Glutamatergic neuron (in vitro differentiated cells): ENCODE results near the gene TGM2. TPM values are rescaled to one million over a fixed set of nuclear protein-coding genes. Genes with fewer than 3 reads are reported as not detected.

Experiments used
- DNase-seq: peaks from one replicate; pipeline ENCODE4 v3.0.0; 2022
- H3K27ac Mint-ChIP-seq: one replicate; pipeline ENCODE4 v1.8.0; 2020; ENCODE audit warnings: mild to moderate bottlenecking, mixed read lengths, inconsistent platforms; ENCODE audit not compliant: unreplicated experiment
- H3K27me3 Mint-ChIP-seq: one replicate; pipeline ENCODE4 v1.8.0; 2020; ENCODE audit warnings: mild to moderate bottlenecking, moderate library complexity, mixed read lengths, inconsistent platforms; ENCODE audit not compliant: unreplicated experiment
- H3K36me3 Mint-ChIP-seq: one replicate; pipeline ENCODE4 v1.8.0; 2020; ENCODE audit warnings: mild to moderate bottlenecking, mixed read lengths, inconsistent platforms; ENCODE audit not compliant: unreplicated experiment
- H3K4me1 Mint-ChIP-seq: one replicate; pipeline ENCODE4 v1.8.0; 2020; ENCODE audit warnings: mild to moderate bottlenecking, low read depth, mixed read lengths, inconsistent platforms; ENCODE audit not compliant: unreplicated experiment
- H3K4me3 Mint-ChIP-seq: one replicate; pipeline ENCODE4 v1.8.0; 2020; ENCODE audit warnings: mild to moderate bottlenecking, mixed read lengths, inconsistent platforms; ENCODE audit not compliant: unreplicated experiment
- H3K9me3 Mint-ChIP-seq: one replicate; pipeline ENCODE4 v1.8.0; 2020; ENCODE audit warnings: mild to moderate bottlenecking, moderate library complexity, mixed read lengths, inconsistent platforms; ENCODE audit not compliant: unreplicated experiment
- CTCF ChIP-seq: fragments of 200-600 bp; sonication (generic); IDR thresholded peaks from one replicate; pipeline ENCODE4 v1.5.0; 2021; ENCODE audit not compliant: partially characterized antibody, unreplicated experiment
- total RNA-seq: library from RNA; stranded (reverse); fragmentation: NEBNext Ultra II Directional; extraction: Animal tissue kit (Norgen Biotek cat#: 25700); gene quantifications from one replicate; pipeline ENCODE4 v1.2.1, GENCODE V29; 2021; ENCODE audit not compliant: unreplicated experiment

The TGM2 gene
- total RNA-seq, 1 donor from 2014 or later: not detected

GRCh38 chr20:38196076-38196475 is 31.0 kb upstream of the TGM2 start:
- H3K36me3 Mint-ChIP-seq: peaks cover 5% of the 10 kb centered on the region
- DNase-seq: no peak
- H3K27me3 Mint-ChIP-seq: peaks cover 3% of the 10 kb centered on the region
- no peak for TF ChIP-seq CTCF
- H3K4me3 Mint-ChIP-seq: no peak overlapping the region
- H3K4me1 Mint-ChIP-seq: peaks cover 2% of the 10 kb centered on the region
- H3K27ac Mint-ChIP-seq: no peak overlapping the region
- peaks cover 4% of the 10 kb centered on the region for H3K9me3 Mint-ChIP-seq

DNA sequence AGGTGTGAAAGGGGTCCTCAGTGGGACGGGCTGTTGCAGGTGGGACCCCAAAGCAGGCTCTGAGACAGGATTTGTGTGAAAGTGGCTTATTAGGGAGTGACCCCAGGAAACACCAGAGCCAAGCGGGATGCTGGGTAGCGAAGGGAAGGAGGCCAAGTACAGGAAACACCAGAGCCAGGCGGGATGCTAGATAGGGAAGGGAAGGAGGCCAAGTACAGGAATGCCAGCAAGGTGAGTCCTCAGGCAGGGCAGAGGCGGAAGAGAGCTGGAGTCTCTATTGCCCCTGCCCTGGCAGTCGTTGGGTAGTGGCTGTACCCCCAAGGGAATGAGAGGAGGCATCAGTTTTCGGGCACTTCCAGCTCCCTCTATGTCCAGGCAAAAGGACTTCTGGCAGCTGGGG is 30.5 kb upstream of the TGM2 start:
- no peak overlapping the region for H3K4me3 Mint-ChIP-seq
- TF ChIP-seq CTCF: no peak
- peaks cover 2% of the 10 kb centered on the region for H3K4me1 Mint-ChIP-seq
- peaks cover 5% of the 10 kb centered on the region for H3K36me3 Mint-ChIP-seq
- H3K9me3 Mint-ChIP-seq: peaks cover 4% of the 10 kb centered on the region
- H3K27me3 Mint-ChIP-seq: peaks cover 3% of the 10 kb centered on the region
- DNase-seq: no peak
- no peak overlapping the region for H3K27ac Mint-ChIP-seq

DNA sequence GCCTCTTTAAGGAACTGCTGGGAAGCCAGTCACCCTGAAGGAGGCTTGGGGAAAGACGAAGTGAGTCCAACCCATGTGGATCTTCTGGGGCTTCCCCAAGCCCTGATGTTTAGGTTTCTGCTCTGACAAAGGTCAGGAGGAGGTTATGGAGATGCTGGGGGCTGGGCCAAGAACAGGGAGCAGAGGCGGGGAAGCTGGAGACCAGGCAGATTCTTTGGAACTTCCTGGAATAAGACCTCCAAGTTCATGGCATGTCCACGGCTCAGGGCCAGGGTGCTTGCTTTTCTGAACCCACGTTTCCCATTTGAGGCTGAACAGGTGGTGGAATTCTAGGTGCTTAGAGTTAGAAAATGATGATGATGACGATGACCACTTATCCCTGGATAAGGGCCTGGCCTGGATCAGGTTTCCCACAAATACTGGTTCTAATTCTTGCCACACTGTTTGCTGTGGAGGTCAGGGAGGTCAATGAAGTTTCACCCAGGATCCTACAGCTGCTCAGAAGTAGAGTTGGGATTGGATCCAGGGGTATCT is 30.0 kb upstream of the TGM2 start:
- no peak for TF ChIP-seq CTCF
- Mint-ChIP-seq H3K36me3 (peaks cover 5% of the 10 kb centered on the region), H3K27me3 (peaks cover 3% of the 10 kb centered on the region), H3K27ac (no peak overlapping the region), H3K9me3 (peaks cover 4% of the 10 kb centered on the region), H3K4me1 (peaks cover 2% of the 10 kb centered on the region), H3K4me3 (no peak overlapping the region)
- no peak for DNase-seq

DNA sequence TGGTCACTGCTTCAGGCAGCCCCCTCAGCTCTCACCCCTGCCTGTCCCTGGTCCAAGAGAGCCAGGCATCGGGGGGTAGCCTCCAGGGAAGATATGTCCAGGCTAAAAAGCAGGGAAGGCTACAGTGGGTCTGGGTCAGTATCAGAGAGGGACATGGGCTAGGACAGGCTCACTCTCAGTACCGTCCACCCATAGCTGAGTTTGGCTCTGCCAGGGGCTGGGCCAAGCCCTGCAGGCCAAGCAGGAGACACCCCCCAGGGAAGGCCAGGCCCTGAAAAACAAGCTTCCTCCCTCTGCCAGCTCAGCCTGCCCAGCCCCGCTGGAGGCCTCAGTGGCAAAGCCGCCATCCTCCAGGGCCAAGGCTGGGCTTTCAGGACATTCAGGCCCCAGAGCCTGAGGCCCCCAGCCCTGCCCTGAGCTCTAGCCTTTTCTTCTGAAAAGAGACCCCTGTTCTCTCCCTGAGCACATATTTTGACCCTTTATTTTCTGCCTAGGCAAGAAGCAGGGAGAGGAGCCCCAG is 28.6 kb upstream of the TGM2 start:
- no peak for DNase-seq
- H3K4me3 Mint-ChIP-seq: no peak overlapping the region
- H3K27me3 Mint-ChIP-seq: peaks cover 2% of the 10 kb centered on the region
- no peak overlapping the region for H3K27ac Mint-ChIP-seq
- H3K9me3 Mint-ChIP-seq: peaks cover 4% of the 10 kb centered on the region
- H3K36me3 Mint-ChIP-seq: peaks cover 5% of the 10 kb centered on the region
- no peak for TF ChIP-seq CTCF
- peaks cover 2% of the 10 kb centered on the region for H3K4me1 Mint-ChIP-seq

GRCh38 chr20:38192323-38192885 is 27.3 kb upstream of the TGM2 start:
- peaks cover 2% of the 10 kb centered on the region for H3K27me3 Mint-ChIP-seq
- no peak for DNase-seq
- H3K4me3 Mint-ChIP-seq: no peak overlapping the region
- no peak for TF ChIP-seq CTCF
- peaks cover 4% of the 10 kb centered on the region for H3K36me3 Mint-ChIP-seq
- peaks cover 4% of the 10 kb centered on the region for H3K9me3 Mint-ChIP-seq
- peaks cover 7% of the 10 kb centered on the region for H3K4me1 Mint-ChIP-seq
- H3K27ac Mint-ChIP-seq: no peak overlapping the region
